ENCODE results near the gene WDR46.

Gene WDR46

DNA sequence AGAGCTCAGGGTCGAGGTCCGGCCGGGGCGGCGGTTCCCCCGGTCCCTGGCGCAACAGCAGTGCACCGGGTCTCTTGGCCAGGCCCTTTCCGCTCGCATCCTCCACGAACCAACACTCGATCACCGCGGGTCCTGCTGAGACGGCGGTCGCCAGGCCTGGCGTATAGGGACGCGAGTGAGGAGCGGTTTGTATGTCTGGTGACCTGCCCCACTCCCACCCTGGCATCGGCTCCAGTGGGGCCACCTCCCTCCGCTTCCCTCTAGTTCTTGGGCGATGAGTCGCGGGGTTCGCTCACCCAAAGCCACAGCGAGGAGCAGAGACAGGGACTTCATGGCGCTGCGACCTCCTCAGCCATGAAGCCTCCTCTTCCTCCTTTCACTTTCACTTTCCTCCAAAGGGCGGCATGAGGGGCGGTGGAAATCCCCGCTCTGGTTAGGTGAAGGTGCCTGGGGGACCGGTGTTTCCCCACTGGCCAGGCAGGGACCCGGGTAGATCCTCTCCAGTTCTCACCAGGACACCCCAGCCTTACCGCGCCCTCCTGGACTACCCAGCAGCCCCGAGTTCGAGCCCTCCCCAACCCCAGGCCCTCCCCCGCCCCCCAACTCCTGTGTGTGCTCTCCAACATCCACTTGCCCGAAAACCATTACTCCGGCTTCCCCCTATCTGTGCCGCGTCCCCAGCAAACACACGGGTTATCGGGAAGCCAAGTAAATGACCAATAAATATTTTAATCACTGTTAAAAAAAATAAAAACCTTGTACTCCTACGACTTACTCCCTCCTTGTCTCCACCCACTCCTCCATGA, 24.9 kb upstream of the WDR46 start, which contains the start of gene TAPBP:
Gene TAPBP (minus strand): TSS at position 370 of the 806 bp plus-strand sequence. CDS start 37 bp downstream, at position 333.
- peak; percentile 91 for DNase-seq (ENCODE audit: low spot score)

- DNase-seq (ENCODE audit: low spot score) = peak; percentile 44
Observed at GRCh38 chr6:33313105-33313708, 24.2 kb upstream of the WDR46 start.

DNA sequence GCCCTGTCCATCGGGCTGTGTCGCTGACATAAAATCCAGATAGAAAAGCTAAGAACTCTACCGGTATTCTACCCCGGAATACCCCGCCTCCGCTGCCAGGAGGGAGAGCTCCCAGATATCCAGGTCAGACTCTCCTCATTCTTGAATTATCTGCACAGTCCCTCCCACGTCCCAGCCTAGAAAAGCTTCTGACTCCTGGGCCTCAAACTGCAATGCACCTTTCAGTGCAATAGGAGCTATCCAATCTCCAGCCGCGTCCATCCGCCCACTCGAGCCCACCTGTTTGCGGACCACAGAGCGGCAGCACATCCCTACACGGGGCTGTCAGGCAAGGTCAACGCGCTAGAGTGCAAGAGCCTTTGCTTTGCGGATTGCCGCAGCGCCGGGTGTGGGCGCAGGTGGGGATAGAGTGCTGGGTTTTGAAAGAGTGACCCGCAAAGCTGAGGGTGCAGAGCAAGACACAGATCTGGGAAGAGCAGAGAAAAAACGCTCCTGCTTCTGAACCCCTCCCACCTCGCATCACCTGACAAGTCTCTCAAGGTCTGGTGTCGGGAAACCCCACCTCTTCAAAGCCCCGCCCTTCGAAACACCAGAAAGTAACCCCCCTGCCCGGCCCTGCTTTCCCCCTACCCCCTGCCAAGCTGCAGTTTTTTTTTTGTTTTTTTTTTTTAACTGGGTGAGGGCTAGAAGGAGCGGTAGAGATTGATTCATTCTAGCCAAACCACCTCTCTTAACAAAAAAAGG, 23.5 kb upstream of the WDR46 start:
- DNase-seq (ENCODE audit: low spot score) = peak; percentile 86

DNA sequence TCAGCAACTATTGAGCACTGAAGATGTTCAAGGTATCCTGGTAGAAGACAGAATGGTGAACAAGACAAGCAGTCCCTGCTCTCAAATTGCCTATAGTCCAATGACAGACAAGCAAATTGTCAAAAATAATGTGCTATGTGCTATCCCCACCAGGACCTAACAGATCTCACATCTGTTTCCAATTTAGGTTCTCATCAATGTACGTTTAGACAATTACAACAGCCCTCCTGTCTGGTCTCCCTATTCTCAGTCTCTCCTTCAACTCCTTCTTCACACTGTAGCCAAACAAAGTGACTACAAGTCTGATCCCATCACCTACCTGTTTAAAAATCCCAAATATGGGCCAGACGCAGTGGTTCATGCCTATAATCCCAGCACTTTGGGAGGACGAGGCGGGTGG, 17.3 kb upstream of the WDR46 start:
- no peak for DNase-seq (ENCODE audit: low spot score)

- no peak for DNase-seq (ENCODE audit: low spot score)
Observed at GRCh38 chr6:33305052-33305451, 16.0 kb upstream of the WDR46 start.

GRCh38 chr6:33304216-33304615, 15.2 kb upstream of the WDR46 start:
- DNase-seq (ENCODE audit: low spot score) = no peak

DNA sequence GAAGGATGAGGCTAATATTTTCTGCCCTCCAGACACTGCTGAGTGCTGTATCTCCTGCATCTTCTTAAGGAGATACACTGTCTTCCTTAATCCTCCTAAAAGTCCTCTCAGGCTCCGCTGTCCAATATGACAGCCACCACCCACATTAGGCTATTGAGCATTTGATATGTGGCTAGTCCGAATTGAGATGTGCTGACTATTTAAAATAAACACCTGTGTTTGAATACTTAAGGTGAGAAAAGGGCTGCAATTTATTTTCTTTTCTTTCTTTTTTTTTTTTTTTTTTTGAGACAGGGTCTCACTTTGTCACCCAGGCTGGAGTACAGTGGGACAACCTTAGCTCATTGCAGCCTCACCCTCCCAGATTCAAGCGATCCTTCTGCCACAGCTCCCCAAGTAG, 12.8 kb upstream of the WDR46 start:
- DNase-seq (ENCODE audit: low spot score) = no peak

- peak; percentile 94 for DNase-seq (ENCODE audit: low spot score)
Observed at GRCh38 chr6:33299237-33299944, 10.4 kb upstream of the WDR46 start.

GRCh38 chr6:33298773-33299236, 9.8 kb upstream of the WDR46 start, which contains the start of gene RGL2:
RGL2 (minus strand) TSS chr6:33298942; CDS start chr6:33298610, 332 bp downstream.
- peak; percentile 72 for DNase-seq (ENCODE audit: low spot score)

- peak; percentile 92 for DNase-seq (ENCODE audit: low spot score)
Observed at GRCh38 chr6:33297956-33298772, 9.1 kb upstream of the WDR46 start.

DNA sequence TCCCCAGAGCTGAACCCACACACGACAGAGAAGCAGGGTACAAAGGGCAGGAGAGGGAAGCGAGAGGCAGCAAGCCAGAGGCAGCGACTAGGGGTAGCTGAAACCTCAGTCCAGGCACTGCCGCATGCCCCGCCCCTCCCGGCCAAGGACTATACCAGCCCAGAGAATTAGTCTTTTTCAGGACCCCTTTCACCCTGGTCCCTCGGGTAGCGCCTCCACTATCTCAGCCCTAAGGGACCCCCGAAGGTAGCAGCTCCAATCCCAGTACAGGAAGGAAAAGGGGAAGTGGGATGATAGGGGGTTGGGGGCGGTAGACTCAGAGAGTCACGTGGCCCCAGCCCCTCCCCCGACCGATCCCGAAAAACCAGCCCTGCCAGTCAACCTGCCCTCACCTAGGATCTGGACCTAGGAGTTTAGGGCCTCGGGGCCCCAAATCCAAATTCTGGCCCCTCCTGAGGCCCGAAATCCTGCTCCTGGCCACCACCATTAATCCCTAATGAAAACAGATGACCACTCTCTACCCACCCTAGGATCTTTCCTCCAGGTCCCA, 8.4 kb upstream of the WDR46 start:
- no peak for DNase-seq (ENCODE audit: low spot score)

- DNase-seq (ENCODE audit: low spot score) = no peak
Observed at GRCh38 chr6:33296797-33297405, 7.9 kb upstream of the WDR46 start.

GRCh38 chr6:33295621-33296369, 6.8 kb upstream of the WDR46 start:
- no peak for DNase-seq (ENCODE audit: low spot score)

- DNase-seq (ENCODE audit: low spot score) = no peak
Observed at GRCh38 chr6:33294086-33294823, 5.2 kb upstream of the WDR46 start.

- no peak for DNase-seq (ENCODE audit: low spot score)
Observed at GRCh38 chr6:33292996-33293682, 4.1 kb upstream of the WDR46 start.

GRCh38 chr6:33290459-33290858, 1.4 kb upstream of the WDR46 start:
- no peak for DNase-seq (ENCODE audit: low spot score)

- DNase-seq (ENCODE audit: low spot score) = no peak
Observed at GRCh38 chr6:33289784-33290315, 811 bp upstream of the WDR46 start.
